Keratinocyte (primary cell): Measurements from ENCODE around the gene BMP7. TPM values are rescaled to one million over a fixed set of nuclear protein-coding genes. Genes with fewer than 3 reads are reported as not detected.
"Not testable (repeated sequence)": the region's sequence is repeated elsewhere in the genome, so short reads cannot be mapped to it uniquely, and the experiment has no call there.

Source experiments
- DNase-seq: peaks from one replicate; pipeline ENCODE4 v3.0.0-alpha.2; 2011; ENCODE audit warnings: low read depth, missing footprints, low spot score
- FAIRE-seq: peaks from 2 replicates; lab custom pipeline; 2011; peaks lifted over from hg19 to GRCh38; lab: Jason Lieb, UNC
- H2AFZ ChIP-seq: 2 replicates; pipeline ENCODE4 v1.6.0; 2012; ENCODE audit warnings: low read length, control low read depth, inconsistent platforms; ENCODE audit not compliant: control insufficient read depth
- H3K27ac ChIP-seq: 2 replicates; pipeline ENCODE4 v1.5.1; 2011; ENCODE audit warnings: low read length; ENCODE audit not compliant: control insufficient read depth, insufficient read depth
- H3K27me3 ChIP-seq: 3 replicates; pipeline ENCODE4 v1.6.0; 2011; ENCODE audit warnings: low read length; ENCODE audit not compliant: control insufficient read depth, insufficient read depth; ENCODE audit errors: extremely low read depth
- H3K36me3 ChIP-seq, 2 experiments: 2 replicates in 1 of 2; 3 replicates in 1 of 2; pipeline ENCODE4 v1.5.1; 2011; ENCODE audit warnings: low read length in 2 of 2, mild to moderate bottlenecking in 1 of 2; ENCODE audit not compliant: control insufficient read depth in 2 of 2, insufficient read depth in 2 of 2; ENCODE audit errors: extremely low read depth in 1 of 2
- H3K4me1 ChIP-seq: 3 replicates; pipeline ENCODE4 v1.5.1; 2011; ENCODE audit warnings: low read length; ENCODE audit not compliant: control insufficient read depth, insufficient read depth; ENCODE audit errors: extremely low read depth
- H3K4me2 ChIP-seq: 3 replicates; pipeline ENCODE4 v1.6.0; 2011; ENCODE audit warnings: low read depth, low read length; ENCODE audit not compliant: control insufficient read depth, insufficient read depth; ENCODE audit errors: extremely low read depth
- H3K4me3 ChIP-seq, 3 experiments: fragments of 200-600 bp in 1 of 3; sonication (generic) in 1 of 3; 2 replicates in 2 of 3; 3 replicates in 1 of 3; pipeline ENCODE4 v1.5.1; 2011 to 2016; ENCODE audit warnings: low read length in 3 of 3, mild to moderate bottlenecking in 3 of 3, control low read depth in 2 of 3, inconsistent platforms in 1 of 3, low read depth in 1 of 3, mixed read lengths in 1 of 3, mixed run types in 1 of 3, moderate library complexity in 1 of 3; ENCODE audit not compliant: control insufficient read depth in 2 of 3, insufficient read depth in 2 of 3; ENCODE audit errors: extremely low read depth in 1 of 3
- H3K79me2 ChIP-seq: 2 replicates; pipeline ENCODE4 v1.6.0; 2012; ENCODE audit warnings: low read length; ENCODE audit not compliant: control insufficient read depth, insufficient read depth
- H3K9ac ChIP-seq: 3 replicates; pipeline ENCODE4 v1.6.0; 2011; ENCODE audit warnings: low read length; ENCODE audit not compliant: control insufficient read depth, insufficient read depth; ENCODE audit errors: extremely low read depth
- H3K9me1 ChIP-seq: 3 replicates; pipeline ENCODE4 v1.6.0; 2011; ENCODE audit warnings: low read length; ENCODE audit not compliant: control insufficient read depth, insufficient read depth; ENCODE audit errors: extremely low read depth
- H3K9me3 ChIP-seq: 2 replicates; pipeline ENCODE4 v1.5.1; 2012; ENCODE audit warnings: low read depth, low read length; ENCODE audit not compliant: control insufficient read depth
- H4K20me1 ChIP-seq: 3 replicates; pipeline ENCODE4 v1.6.0; 2011; ENCODE audit warnings: low read length; ENCODE audit not compliant: control insufficient read depth, insufficient read depth; ENCODE audit errors: extremely low read depth
- CTCF ChIP-seq, 3 experiments: IDR thresholded peaks in 1 of 3; conservative IDR thresholded peaks in 1 of 3; optimal IDR thresholded peaks in 1 of 3; 2 replicates in 2 of 3; 3 replicates in 1 of 3; pipeline versions ENCODE3 to v1.5.1; 2011; ENCODE audit warnings: low read length in 3 of 3, mild to moderate bottlenecking in 3 of 3, moderate library complexity in 2 of 3, control low read depth in 1 of 3, inconsistent platforms in 1 of 3; ENCODE audit not compliant: insufficient read depth in 2 of 3; ENCODE audit errors: extremely low read depth in 1 of 3
- EZH2 ChIP-seq: IDR thresholded peaks from one replicate; pipeline ENCODE4 v1.6.1; 2012; ENCODE audit warnings: inconsistent platforms, mild to moderate bottlenecking, low read length, moderate library complexity
- dilution Hi-C: fragments of 300-500 bp; cut with MboI; formaldehyde crosslinking; loops from one replicate; pipeline ENCODE4 v1.7.0; 2020; ENCODE audit warnings: low sequenced_read_pairs; ENCODE audit not compliant: extremely low pct_ligation_motif_present
- polyA plus RNA-seq, 5 experiments: library from polyadenylated mRNA; depleted of rRNA in 3 of 5; stranded (reverse) in 3 of 5; stranded (forward) in 1 of 5; unstranded in 1 of 5; fragments of >200 nt; gene quantifications; 1 replicate in 1 of 5; 2 replicates in 3 of 5; 3 replicates in 1 of 5; pipeline versions ENCODE4 v1.2.1 to v1.2.3, GENCODE V29; 2011 to 2012; ENCODE audit warnings: missing spikeins in 2 of 5, low read depth in 1 of 5, low replicate concordance in 1 of 5

The BMP7 gene
- polyA plus RNA-seq, 1 donor (not counting 4 experiments of a cell fraction or from before 2014, with no cell fraction given): 0.29 TPM

DNA sequence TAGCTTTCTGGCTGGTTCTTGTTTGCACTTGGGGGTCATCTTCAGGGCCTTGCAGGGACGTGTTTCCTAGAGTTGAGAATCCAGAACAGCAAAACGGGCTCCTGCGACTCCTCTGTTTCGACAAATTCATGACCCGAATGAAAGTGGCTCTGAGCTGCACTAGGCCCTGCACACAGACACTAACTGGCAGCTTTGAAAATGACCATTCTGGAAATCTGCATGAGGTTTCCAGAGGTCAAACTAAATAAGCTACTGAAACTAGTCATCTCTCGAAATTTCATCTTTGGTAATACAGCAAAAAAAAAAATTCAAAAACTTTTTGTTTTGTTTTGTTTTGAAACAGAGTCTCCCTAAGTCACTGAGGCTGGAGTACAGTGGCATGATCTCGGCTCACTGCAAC, 15.5 kb upstream of the BMP7 start:
- no peaks in the 10 kb centered on the region for H3K4me1 ChIP-seq
- no peaks in the 10 kb centered on the region for H3K36me3 ChIP-seq
- no peaks in the 10 kb centered on the region for H3K79me2 ChIP-seq
- peaks cover 39% of the 10 kb centered on the region for H3K27me3 ChIP-seq
- TF ChIP-seq EZH2: no peak
- TF ChIP-seq CTCF (optimal IDR thresholded peaks at IDR 0.05 in 1 of 3, IDR thresholded peaks at IDR 0.05 in 1 of 3, conservative IDR thresholded peaks at IDR 0.05 in 1 of 3; ENCODE audit: extremely low read depth in 1 of 3, insufficient read depth in 2 of 3, low read length in 3 of 3): no peak
- no peak for FAIRE-seq
- no peaks in the 10 kb centered on the region for H4K20me1 ChIP-seq
- H3K27ac ChIP-seq: no peak overlapping the region
- H3K4me3 ChIP-seq: no peak overlapping the region
- no peak overlapping the region for H3K4me2 ChIP-seq
- no peaks in the 10 kb centered on the region for H3K9me1 ChIP-seq
- dilution Hi-C loops: no loop called here
- H2AFZ ChIP-seq: no peak overlapping the region
- H3K9me3 ChIP-seq: no peaks in the 10 kb centered on the region
- no peak overlapping the region for H3K9ac ChIP-seq
- DNase-seq: no peak

DNA sequence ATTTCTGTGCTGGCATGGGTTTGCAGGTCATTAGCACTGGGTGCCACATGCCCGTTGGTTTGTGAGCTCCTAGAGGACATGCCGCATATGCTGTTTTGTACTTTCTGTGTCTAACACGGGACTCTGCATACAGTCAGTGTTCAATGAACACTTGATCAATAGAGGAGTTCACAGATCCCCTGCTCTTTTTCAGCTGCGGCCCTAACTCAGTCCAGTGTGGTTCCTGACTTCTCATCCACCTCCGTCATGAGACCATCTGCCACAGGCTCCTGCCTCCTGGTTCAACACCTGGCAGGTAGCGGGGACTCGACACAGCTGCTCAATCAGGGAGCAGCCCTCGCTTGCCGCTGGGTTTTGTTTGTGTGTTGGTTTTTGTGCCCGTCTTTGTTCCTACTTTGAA, 13.8 kb upstream of the BMP7 start:
- peaks cover 3% of the 10 kb centered on the region for H4K20me1 ChIP-seq
- FAIRE-seq: no peak
- no peak overlapping the region for H3K9ac ChIP-seq
- dilution Hi-C loops: no loop called here
- no peaks in the 10 kb centered on the region for H3K9me3 ChIP-seq
- H3K4me3 ChIP-seq: no peak overlapping the region
- H3K4me1 ChIP-seq: peaks cover 8% of the 10 kb centered on the region
- H3K27ac ChIP-seq: no peak overlapping the region
- TF ChIP-seq EZH2 (no peak), CTCF (optimal IDR thresholded peaks at IDR 0.05 in 1 of 3, IDR thresholded peaks at IDR 0.05 in 1 of 3, conservative IDR thresholded peaks at IDR 0.05 in 1 of 3; ENCODE audit: extremely low read depth in 1 of 3, insufficient read depth in 2 of 3, low read length in 3 of 3) (no peak)
- H3K9me1 ChIP-seq: no peaks in the 10 kb centered on the region
- H3K27me3 ChIP-seq: peaks cover 38% of the 10 kb centered on the region
- H3K79me2 ChIP-seq: no peaks in the 10 kb centered on the region
- no peak overlapping the region for H3K4me2 ChIP-seq
- H2AFZ ChIP-seq: no peak overlapping the region
- no peak for DNase-seq
- H3K36me3 ChIP-seq: no peaks in the 10 kb centered on the region

DNA sequence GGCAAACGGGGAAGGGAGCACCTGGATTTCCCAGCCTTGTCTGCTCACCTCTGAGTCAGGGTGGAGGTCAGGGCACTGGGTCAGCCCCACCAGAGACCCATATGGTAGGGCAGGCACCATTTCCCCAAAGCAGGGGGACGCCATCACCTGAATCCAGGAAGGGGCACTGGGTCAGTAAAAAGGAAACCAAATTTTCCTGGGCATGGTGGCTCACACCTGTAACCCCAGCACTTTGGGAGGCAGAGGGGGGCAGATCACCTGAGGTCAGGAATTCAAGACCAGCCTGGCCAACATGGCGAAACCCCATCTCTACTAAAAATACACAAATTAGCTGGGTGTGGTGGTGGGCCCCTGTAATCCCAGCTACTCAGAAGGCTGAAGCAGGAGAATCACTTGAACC, 13.1 kb upstream of the BMP7 start:
- DNase-seq, H3K9me3 ChIP-seq, FAIRE-seq, dilution Hi-C loops, H3K9me1 ChIP-seq, H3K27ac ChIP-seq, H3K4me1 ChIP-seq, H3K9ac ChIP-seq, H3K79me2 ChIP-seq, H3K36me3 ChIP-seq, H2AFZ ChIP-seq, H3K4me2 ChIP-seq, H4K20me1 ChIP-seq, H3K4me3 ChIP-seq: not testable (repeated sequence)
- H3K27me3 ChIP-seq: peaks cover 39% of the 10 kb centered on the region
